ENCODE data around the gene TLN1.

GRCh38 chr9:35718721-35719511 lies 13.1 kb downstream of the TLN1 start:
- TF ChIP-seq, protein P1, sequence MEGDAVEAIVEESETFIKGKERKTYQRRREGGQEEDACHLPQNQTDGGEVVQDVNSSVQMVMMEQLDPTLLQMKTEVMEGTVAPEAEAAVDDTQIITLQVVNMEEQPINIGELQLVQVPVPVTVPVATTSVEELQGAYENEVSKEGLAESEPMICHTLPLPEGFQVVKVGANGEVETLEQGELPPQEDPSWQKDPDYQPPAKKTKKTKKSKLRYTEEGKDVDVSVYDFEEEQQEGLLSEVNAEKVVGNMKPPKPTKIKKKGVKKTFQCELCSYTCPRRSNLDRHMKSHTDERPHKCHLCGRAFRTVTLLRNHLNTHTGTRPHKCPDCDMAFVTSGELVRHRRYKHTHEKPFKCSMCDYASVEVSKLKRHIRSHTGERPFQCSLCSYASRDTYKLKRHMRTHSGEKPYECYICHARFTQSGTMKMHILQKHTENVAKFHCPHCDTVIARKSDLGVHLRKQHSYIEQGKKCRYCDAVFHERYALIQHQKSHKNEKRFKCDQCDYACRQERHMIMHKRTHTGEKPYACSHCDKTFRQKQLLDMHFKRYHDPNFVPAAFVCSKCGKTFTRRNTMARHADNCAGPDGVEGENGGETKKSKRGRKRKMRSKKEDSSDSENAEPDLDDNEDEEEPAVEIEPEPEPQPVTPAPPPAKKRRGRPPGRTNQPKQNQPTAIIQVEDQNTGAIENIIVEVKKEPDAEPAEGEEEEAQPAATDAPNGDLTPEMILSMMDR (IDR thresholded peaks at IDR 0.05; ENCODE audit: control extremely low read depth in 1 of 3, insufficient read depth in 1 of 3, low read depth in 1 of 3, low read length in 3 of 3) = no peak
- TF ChIP-seq, protein P2, sequence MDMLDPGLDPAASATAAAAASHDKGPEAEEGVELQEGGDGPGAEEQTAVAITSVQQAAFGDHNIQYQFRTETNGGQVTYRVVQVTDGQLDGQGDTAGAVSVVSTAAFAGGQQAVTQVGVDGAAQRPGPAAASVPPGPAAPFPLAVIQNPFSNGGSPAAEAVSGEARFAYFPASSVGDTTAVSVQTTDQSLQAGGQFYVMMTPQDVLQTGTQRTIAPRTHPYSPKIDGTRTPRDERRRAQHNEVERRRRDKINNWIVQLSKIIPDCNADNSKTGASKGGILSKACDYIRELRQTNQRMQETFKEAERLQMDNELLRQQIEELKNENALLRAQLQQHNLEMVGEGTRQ (IDR thresholded peaks at IDR 0.05; ENCODE audit: low read length) = no peak
- TF ChIP-seq SUZ12 (IDR thresholded peaks at IDR 0.05; ENCODE audit: low read length) (no peak), BCL11A (IDR thresholded peaks at IDR 0.05; ENCODE audit: low read depth in 2 of 2, low read length in 2 of 2) (no peak), RAD21 (IDR thresholded peaks at IDR 0.05 in 1 of 2, conservative IDR thresholded peaks at IDR 0.05 in 1 of 2; ENCODE audit: low read depth in 2 of 2, low read length in 2 of 2) (no peak), KDM1A (IDR thresholded peaks at IDR 0.05; ENCODE audit: borderline replicate concordance, low read length) (no peak), POLR2A (IDR thresholded peaks at IDR 0.05; ENCODE audit: control extremely low read depth in 1 of 2, low read depth in 2 of 2, low read length in 2 of 2) (no peak), EZH2 (IDR thresholded peaks at IDR 0.05; ENCODE audit: low read depth, low read length, severe bottlenecking) (no peak), TEAD4 (IDR thresholded peaks at IDR 0.05; ENCODE audit: low read depth, low read length) (no peak), EP300 (IDR thresholded peaks at IDR 0.05; ENCODE audit: borderline replicate concordance in 1 of 2, low read depth in 2 of 2, low read length in 2 of 2) (no peak)
- TF ChIP-seq, protein P3, sequence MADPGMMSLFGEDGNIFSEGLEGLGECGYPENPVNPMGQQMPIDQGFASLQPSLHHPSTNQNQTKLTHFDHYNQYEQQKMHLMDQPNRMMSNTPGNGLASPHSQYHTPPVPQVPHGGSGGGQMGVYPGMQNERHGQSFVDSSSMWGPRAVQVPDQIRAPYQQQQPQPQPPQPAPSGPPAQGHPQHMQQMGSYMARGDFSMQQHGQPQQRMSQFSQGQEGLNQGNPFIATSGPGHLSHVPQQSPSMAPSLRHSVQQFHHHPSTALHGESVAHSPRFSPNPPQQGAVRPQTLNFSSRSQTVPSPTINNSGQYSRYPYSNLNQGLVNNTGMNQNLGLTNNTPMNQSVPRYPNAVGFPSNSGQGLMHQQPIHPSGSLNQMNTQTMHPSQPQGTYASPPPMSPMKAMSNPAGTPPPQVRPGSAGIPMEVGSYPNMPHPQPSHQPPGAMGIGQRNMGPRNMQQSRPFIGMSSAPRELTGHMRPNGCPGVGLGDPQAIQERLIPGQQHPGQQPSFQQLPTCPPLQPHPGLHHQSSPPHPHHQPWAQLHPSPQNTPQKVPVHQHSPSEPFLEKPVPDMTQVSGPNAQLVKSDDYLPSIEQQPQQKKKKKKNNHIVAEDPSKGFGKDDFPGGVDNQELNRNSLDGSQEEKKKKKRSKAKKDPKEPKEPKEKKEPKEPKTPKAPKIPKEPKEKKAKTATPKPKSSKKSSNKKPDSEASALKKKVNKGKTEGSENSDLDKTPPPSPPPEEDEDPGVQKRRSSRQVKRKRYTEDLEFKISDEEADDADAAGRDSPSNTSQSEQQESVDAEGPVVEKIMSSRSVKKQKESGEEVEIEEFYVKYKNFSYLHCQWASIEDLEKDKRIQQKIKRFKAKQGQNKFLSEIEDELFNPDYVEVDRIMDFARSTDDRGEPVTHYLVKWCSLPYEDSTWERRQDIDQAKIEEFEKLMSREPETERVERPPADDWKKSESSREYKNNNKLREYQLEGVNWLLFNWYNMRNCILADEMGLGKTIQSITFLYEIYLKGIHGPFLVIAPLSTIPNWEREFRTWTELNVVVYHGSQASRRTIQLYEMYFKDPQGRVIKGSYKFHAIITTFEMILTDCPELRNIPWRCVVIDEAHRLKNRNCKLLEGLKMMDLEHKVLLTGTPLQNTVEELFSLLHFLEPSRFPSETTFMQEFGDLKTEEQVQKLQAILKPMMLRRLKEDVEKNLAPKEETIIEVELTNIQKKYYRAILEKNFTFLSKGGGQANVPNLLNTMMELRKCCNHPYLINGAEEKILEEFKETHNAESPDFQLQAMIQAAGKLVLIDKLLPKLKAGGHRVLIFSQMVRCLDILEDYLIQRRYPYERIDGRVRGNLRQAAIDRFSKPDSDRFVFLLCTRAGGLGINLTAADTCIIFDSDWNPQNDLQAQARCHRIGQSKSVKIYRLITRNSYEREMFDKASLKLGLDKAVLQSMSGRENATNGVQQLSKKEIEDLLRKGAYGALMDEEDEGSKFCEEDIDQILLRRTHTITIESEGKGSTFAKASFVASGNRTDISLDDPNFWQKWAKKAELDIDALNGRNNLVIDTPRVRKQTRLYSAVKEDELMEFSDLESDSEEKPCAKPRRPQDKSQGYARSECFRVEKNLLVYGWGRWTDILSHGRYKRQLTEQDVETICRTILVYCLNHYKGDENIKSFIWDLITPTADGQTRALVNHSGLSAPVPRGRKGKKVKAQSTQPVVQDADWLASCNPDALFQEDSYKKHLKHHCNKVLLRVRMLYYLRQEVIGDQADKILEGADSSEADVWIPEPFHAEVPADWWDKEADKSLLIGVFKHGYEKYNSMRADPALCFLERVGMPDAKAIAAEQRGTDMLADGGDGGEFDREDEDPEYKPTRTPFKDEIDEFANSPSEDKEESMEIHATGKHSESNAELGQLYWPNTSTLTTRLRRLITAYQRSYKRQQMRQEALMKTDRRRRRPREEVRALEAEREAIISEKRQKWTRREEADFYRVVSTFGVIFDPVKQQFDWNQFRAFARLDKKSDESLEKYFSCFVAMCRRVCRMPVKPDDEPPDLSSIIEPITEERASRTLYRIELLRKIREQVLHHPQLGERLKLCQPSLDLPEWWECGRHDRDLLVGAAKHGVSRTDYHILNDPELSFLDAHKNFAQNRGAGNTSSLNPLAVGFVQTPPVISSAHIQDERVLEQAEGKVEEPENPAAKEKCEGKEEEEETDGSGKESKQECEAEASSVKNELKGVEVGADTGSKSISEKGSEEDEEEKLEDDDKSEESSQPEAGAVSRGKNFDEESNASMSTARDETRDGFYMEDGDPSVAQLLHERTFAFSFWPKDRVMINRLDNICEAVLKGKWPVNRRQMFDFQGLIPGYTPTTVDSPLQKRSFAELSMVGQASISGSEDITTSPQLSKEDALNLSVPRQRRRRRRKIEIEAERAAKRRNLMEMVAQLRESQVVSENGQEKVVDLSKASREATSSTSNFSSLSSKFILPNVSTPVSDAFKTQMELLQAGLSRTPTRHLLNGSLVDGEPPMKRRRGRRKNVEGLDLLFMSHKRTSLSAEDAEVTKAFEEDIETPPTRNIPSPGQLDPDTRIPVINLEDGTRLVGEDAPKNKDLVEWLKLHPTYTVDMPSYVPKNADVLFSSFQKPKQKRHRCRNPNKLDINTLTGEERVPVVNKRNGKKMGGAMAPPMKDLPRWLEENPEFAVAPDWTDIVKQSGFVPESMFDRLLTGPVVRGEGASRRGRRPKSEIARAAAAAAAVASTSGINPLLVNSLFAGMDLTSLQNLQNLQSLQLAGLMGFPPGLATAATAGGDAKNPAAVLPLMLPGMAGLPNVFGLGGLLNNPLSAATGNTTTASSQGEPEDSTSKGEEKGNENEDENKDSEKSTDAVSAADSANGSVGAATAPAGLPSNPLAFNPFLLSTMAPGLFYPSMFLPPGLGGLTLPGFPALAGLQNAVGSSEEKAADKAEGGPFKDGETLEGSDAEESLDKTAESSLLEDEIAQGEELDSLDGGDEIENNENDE (IDR thresholded peaks at IDR 0.05; ENCODE audit: insufficient replicate concordance, low read length) = no peak
- TF ChIP-seq, protein P4, sequence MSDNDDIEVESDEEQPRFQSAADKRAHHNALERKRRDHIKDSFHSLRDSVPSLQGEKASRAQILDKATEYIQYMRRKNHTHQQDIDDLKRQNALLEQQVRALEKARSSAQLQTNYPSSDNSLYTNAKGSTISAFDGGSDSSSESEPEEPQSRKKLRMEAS (IDR thresholded peaks at IDR 0.05) = no peak
